ENCODE data around the gene IFT25. TPM values are rescaled to one million over a fixed set of nuclear protein-coding genes. Genes with fewer than 3 reads are reported as not detected.

The IFT25 gene
- total and polyA plus RNA-seq, 2 of the 13 experiments (the other 11 are each of a cell fraction or from before 2014, with no cell fraction given) = 19.7 to 48.0 TPM

- in situ Hi-C loops (cut with HindIII; ENCODE audit: extremely low pct_ligation_motif_present, low pct_unique_long_range_greater_than_20kb) (no loop called here), intact Hi-C loops (cut with micrococcal nuclease; ENCODE audit: unreplicated experiment) (no loop called here)
- peak; percentile 90 for ATAC-seq
- FAIRE-seq = peak; percentile 71
- Histone ChIP-seq H3K4me1 (ENCODE audit: insufficient read depth, low read length) (peaks cover 47% of the 10 kb centered on the region), H3K4me2 (ENCODE audit: low read depth, low read length) (peak overlapping the region; percentile 85), H3K36me3 (replicated peaks in 1 of 2; ENCODE audit: control insufficient read depth in 1 of 2, insufficient read depth in 2 of 2, low read length in 2 of 2) (no peaks in the 10 kb centered on the region), H3K27ac (ENCODE audit: extremely low read length, insufficient read depth, low read length) (peak overlapping the region; percentile 66), H3K4me3 (replicated peaks in 1 of 3; ENCODE audit: insufficient read depth in 1 of 3, low read depth in 2 of 3, low read length in 3 of 3) (peak overlapping the region; percentile 48 to 67 (median 58)), H2AFZ (ENCODE audit: low read length) (peak overlapping the region; percentile 96), H3K9me3 (ENCODE audit: low read length) (no peaks in the 10 kb centered on the region), H3K27me3 (ENCODE audit: control insufficient read depth in 1 of 2, insufficient read depth in 2 of 2, low read length in 2 of 2) (no peaks in the 10 kb centered on the region), H3K9ac (ENCODE audit: insufficient read depth, low read depth, low read length) (peak overlapping the region; percentile 63), H3K79me2 (ENCODE audit: insufficient read depth, low read length) (no peaks in the 10 kb centered on the region), H4K20me1 (ENCODE audit: insufficient read depth, low read length) (no peaks in the 10 kb centered on the region)
- peak; percentile 79 for DNase-seq (ENCODE audit: low spot score)
- 30% methylated on average over 19 of the region's 20 CpGs for WGBS (ENCODE audit: low lambda C conversion rate)
- BruUV-seq (replicated peaks) = TSS peak; percentile 51
- ChIA-PET POLR2A (interaction anchor here (0.6 to 2.9 kb wide), 6 partner anchors 10 to 70 kb away, joined by 3 to 15 read pairs (median 4); partner anchors contain the start of genes IFT25, LDLRAD1 and TMEM59), CTCF (ENCODE audit: low intra/inter-chr PET ratio, low total read pairs) (no interaction called here)
- TF ChIP-seq PHF21A (CRISPR knock-in tag; IDR thresholded peaks at IDR 0.05) (0 out of 2 replicates have a peak, but pooled peaks have one; percentile 34), FOSL2 (CRISPR knock-in tag; IDR thresholded peaks at IDR 0.05) (0 out of 2 replicates have a peak, but pooled peaks have one; percentile 14), HOXA3 (CRISPR knock-in tag; IDR thresholded peaks at IDR 0.05) (0 out of 2 replicates have a peak, but pooled peaks have one; percentile 23), DMAP1 (CRISPR knock-in tag; IDR thresholded peaks at IDR 0.05) (peak; percentile 61; the same call in 1 of the 2 replicates), ZNF441 (CRISPR knock-in tag; IDR thresholded peaks at IDR 0.05; ENCODE audit: borderline replicate concordance) (no peak), RARA (CRISPR knock-in tag; IDR thresholded peaks at IDR 0.05) (peak; percentile 28), ZNF274 (CRISPR knock-in tag; IDR thresholded peaks at IDR 0.05) (0 out of 2 replicates have a peak, but pooled peaks have one; percentile 25), ARNT2 (CRISPR knock-in tag; IDR thresholded peaks at IDR 0.05; ENCODE audit: low read depth) (peak; percentile 38; the same call in 1 of the 2 replicates), GATAD2A (CRISPR knock-in tag; IDR thresholded peaks at IDR 0.05) (peak; percentile 46; the same call in 1 of the 2 replicates), ZNF768 (CRISPR knock-in tag; IDR thresholded peaks at IDR 0.05) (peak; percentile 47; the same call in 1 of the 2 replicates), ZNF34 (CRISPR knock-in tag; IDR thresholded peaks at IDR 0.05; ENCODE audit: borderline replicate concordance) (0 out of 2 replicates have a peak, but pooled peaks have one; percentile 16), ZBTB43 (CRISPR knock-in tag; conservative IDR thresholded peaks at IDR 0.05) (no peak), FOXP1 (IDR thresholded peaks at IDR 0.05) (no peak), FOXP1 (CRISPR knock-in tag; IDR thresholded peaks at IDR 0.05) (peak; percentile 29; the same call in 1 of the 2 replicates), ZNF878 (CRISPR knock-in tag; IDR thresholded peaks at IDR 0.05) (no peak), MIXL1 (CRISPR knock-in tag; IDR thresholded peaks at IDR 0.05) (peak; percentile 43; the same call in 1 of the 2 replicates)
- TF ChIP-seq, protein P1, sequence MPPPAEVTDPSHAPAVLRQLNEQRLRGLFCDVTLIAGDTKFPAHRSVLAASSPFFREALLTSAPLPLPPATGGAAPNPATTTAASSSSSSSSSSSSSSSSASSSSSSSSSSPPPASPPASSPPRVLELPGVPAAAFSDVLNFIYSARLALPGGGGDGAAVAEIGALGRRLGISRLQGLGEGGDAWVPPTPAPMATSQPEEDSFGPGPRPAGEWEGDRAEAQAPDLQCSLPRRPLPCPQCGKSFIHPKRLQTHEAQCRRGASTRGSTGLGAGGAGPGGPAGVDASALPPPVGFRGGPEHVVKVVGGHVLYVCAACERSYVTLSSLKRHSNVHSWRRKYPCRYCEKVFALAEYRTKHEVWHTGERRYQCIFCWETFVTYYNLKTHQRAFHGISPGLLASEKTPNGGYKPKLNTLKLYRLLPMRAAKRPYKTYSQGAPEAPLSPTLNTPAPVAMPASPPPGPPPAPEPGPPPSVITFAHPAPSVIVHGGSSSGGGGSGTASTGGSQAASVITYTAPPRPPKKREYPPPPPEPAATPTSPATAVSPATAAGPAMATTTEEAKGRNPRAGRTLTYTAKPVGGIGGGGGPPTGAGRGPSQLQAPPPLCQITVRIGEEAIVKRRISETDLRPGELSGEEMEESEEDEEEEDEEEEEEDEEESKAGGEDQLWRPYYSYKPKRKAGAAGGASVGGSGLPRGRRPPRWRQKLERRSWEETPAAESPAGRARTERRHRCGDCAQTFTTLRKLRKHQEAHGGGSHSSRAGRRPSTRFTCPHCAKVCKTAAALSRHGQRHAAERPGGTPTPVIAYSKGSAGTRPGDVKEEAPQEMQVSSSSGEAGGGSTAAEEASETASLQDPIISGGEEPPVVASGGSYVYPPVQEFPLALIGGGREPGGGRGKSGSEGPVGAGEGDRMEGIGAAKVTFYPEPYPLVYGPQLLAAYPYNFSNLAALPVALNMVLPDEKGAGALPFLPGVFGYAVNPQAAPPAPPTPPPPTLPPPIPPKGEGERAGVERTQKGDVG (CRISPR knock-in tag; IDR thresholded peaks at IDR 0.05; ENCODE audit: borderline replicate concordance) = no peak
- TF ChIP-seq, protein P2, sequence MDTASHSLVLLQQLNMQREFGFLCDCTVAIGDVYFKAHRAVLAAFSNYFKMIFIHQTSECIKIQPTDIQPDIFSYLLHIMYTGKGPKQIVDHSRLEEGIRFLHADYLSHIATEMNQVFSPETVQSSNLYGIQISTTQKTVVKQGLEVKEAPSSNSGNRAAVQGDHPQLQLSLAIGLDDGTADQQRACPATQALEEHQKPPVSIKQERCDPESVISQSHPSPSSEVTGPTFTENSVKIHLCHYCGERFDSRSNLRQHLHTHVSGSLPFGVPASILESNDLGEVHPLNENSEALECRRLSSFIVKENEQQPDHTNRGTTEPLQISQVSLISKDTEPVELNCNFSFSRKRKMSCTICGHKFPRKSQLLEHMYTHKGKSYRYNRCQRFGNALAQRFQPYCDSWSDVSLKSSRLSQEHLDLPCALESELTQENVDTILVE (CRISPR knock-in tag; IDR thresholded peaks at IDR 0.05) = no peak
These were observed 36.7 kb upstream of the IFT25 start for GRCh38 chr1:53982034-53982762.

All from HepG2 (cell line).